Duodenal mucosa (tissue), 2 donors: ENCODE data around the gene TENT5A.
"Not testable (repeated sequence)": the region's sequence is repeated elsewhere in the genome, so short reads cannot be mapped to it uniquely, and the experiment has no call there.

ENCODE experiments used
- H3K27ac ChIP-seq: one replicate; pipeline ENCODE4 v1.7.0; 2013; ENCODE audit warnings: low read depth, low read length
- H3K27me3 ChIP-seq, 2 donors: one replicate each; pipeline ENCODE4 v1.7.0; 2013; ENCODE audit warnings: low read length in 2 of 2, control low read depth in 1 of 2; ENCODE audit not compliant: insufficient read depth in 2 of 2, control insufficient read depth in 1 of 2
- H3K36me3 ChIP-seq, 2 donors: one replicate each; pipeline ENCODE4 v1.7.0; 2013; ENCODE audit warnings: low read length in 2 of 2, control low read depth in 1 of 2; ENCODE audit not compliant: insufficient read depth in 2 of 2, control insufficient read depth in 1 of 2
- H3K4me1 ChIP-seq, 2 donors: one replicate each; pipeline ENCODE4 v1.7.0; 2013; ENCODE audit warnings: low read length in 2 of 2, control low read depth in 1 of 2; ENCODE audit not compliant: insufficient read depth in 2 of 2, control insufficient read depth in 1 of 2
- H3K4me3 ChIP-seq, 2 donors: one replicate each; pipeline ENCODE4 v1.7.0; 2013; ENCODE audit warnings: low read length in 2 of 2, low read depth in 1 of 2
- H3K9ac ChIP-seq, 2 donors: one replicate each; pipeline ENCODE4 v1.7.0; 2013; ENCODE audit warnings: low read length in 2 of 2, low read depth in 1 of 2
- H3K9me3 ChIP-seq, 2 donors: one replicate each; pipeline ENCODE4 v1.7.0; 2013; ENCODE audit warnings: low read length in 2 of 2, control low read depth in 1 of 2; ENCODE audit not compliant: control insufficient read depth in 1 of 2

TENT5A gene

DNA sequence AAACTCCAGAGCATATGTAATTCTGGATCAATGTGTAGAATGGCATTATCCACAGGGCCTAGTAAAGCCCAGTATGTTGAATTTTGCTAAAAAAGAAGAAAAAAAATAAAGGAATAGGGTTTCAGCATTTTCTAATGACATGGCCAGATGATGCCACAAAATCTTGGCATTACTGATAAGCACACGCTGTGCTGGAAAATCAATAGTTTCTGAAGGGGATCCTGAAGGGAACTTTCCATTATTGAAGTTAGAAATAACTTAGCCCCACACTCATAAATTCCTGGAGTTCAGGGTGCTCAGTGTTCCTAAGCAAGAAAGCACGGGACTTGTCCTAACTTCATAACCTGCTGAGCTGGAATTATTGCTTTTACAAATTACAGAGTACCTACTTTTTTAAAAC lies 10.8 kb downstream of the TENT5A start:
- Histone ChIP-seq H3K27me3 (no peaks in the 10 kb centered on the region), H3K9me3 (no peaks in the 10 kb centered on the region), H3K4me3 (no peak overlapping the region), H3K4me1 (no peaks in the 10 kb centered on the region), H3K36me3 (peaks cover 3 to 6% of the 10 kb centered on the region in 2 donors), H3K27ac (no peak overlapping the region), H3K9ac (no peak overlapping the region)

DNA sequence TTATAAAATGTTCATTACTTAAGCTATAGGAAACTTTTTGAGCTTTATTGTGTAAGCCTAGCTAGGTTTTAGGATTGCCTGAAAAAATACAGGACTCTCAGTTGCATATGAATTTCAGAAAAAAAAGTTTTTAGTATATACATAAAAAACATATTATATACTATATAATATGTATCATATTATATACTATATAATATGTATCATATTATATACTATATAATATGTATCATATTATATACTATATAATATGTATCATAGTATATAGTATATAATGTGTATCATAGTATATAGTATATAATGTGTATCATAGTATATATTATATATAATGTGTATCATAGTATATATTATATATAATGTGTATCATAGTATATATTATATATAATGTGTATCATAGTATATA lies 11.9 kb downstream of the TENT5A start:
- not testable (repeated sequence) for H3K36me3 ChIP-seq, H3K4me3 ChIP-seq, H3K9me3 ChIP-seq, H3K9ac ChIP-seq, H3K27me3 ChIP-seq, H3K27ac ChIP-seq, H3K4me1 ChIP-seq

DNA sequence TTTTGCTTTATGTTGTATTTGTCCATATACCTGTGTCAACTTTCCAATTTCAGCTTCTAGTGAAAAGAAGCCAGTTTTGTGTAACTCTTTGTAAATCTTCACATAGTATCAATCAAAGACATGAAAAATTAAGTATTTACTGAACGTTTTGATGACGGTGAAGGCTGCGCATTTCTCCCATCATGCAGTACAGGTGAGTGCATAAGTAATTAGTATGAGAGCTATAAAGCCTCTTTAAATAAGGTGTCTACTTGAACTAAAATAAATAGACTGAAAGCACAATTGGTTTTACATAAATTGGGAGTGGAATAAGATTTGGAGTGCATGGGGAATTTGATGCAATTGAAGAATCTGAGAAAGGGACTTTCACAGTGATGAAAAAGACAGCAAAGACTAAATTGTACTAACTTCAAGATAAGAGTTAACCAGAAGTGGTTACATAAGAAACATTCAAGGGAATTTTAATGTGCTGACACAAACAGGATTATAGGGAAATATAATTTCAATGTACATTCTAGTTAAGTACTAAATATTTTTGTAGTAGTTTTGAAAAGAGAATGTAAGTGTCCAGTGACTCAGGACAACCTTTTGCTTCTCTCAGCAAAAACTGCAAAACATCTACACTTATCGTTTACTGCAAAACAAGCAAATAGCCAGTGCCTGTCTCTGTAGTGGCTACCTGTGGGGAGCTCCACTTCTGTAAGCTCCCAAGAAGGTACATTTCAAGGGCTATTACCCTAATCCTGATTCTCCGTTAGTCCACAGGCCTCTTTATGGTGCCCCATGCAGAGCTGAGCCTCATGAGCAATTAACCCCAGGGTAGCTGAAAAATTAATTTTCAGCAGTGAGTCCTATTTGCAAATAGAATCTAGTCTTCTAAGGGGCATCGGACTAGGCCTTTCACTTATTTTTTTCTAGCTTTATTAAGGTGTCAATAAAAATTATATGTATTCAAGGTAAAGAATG lies 13.0 kb downstream of the TENT5A start:
- Histone ChIP-seq H3K9me3 (peaks cover 0 to 11% of the 10 kb centered on the region in 2 donors), H3K27me3 (no peaks in the 10 kb centered on the region), H3K27ac (no peak overlapping the region), H3K9ac (no peak overlapping the region), H3K4me3 (no peak overlapping the region), H3K36me3 (no peaks in the 10 kb centered on the region), H3K4me1 (no peaks in the 10 kb centered on the region)

DNA sequence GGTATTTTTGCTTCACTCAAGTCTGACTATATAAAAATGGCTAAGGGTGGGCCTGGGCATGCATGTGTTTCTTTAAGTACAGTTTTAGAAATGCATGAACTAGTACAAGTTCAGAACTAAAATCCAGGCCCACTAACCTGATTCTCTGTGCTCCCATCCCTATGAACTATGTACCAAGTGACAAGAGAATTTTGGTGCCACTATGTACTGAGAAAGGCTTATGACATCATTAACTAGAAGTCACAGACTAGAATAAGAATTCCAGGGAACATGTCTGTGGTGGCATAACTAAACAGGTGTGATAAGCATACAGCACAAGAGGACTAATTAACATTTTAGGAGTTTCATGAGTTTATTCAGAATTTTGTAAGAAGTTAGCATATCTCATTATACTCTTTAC lies 16.1 kb downstream of the TENT5A start:
- no peaks in the 10 kb centered on the region for H3K36me3 ChIP-seq
- no peak overlapping the region for H3K9ac ChIP-seq
- H3K27ac ChIP-seq = no peak overlapping the region
- H3K9me3 ChIP-seq = peaks cover 0 to 11% of the 10 kb centered on the region in 2 donors
- H3K4me3 ChIP-seq = no peak overlapping the region
- no peaks in the 10 kb centered on the region for H3K27me3 ChIP-seq
- no peaks in the 10 kb centered on the region for H3K4me1 ChIP-seq

DNA sequence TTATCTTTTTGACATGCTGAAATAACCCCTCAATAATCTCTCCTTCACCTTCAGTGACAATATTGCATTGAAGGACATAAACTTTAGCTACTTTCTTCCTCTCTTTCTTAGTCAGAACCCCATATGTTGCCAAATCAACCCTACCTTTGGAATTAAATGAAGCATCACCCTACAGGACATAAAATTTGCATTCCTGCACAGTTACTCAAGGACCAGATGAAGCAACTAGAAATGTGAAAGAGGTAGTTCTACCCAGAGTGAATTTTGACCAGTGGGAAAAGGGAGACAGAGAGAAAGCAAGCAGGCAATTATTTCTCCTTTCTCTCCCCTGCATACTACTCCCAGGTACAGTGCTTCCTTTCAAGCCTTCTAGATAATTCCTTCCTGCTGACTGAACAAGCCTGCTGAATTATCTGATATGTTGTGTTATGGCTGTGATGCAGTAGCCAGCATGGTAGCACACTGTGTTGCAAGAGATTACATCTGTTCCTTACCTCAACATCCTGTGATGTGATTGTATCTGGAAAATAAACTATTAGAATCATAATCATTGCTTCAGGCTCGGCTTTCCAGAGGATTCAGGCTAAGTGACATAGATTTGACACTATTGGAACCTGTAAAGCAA lies 16.6 kb downstream of the TENT5A start:
- Histone ChIP-seq H3K27me3 (no peaks in the 10 kb centered on the region), H3K9ac (no peak overlapping the region), H3K9me3 (peaks cover 0 to 11% of the 10 kb centered on the region in 2 donors), H3K4me3 (no peak overlapping the region), H3K36me3 (no peaks in the 10 kb centered on the region), H3K27ac (no peak overlapping the region), H3K4me1 (no peaks in the 10 kb centered on the region)

DNA sequence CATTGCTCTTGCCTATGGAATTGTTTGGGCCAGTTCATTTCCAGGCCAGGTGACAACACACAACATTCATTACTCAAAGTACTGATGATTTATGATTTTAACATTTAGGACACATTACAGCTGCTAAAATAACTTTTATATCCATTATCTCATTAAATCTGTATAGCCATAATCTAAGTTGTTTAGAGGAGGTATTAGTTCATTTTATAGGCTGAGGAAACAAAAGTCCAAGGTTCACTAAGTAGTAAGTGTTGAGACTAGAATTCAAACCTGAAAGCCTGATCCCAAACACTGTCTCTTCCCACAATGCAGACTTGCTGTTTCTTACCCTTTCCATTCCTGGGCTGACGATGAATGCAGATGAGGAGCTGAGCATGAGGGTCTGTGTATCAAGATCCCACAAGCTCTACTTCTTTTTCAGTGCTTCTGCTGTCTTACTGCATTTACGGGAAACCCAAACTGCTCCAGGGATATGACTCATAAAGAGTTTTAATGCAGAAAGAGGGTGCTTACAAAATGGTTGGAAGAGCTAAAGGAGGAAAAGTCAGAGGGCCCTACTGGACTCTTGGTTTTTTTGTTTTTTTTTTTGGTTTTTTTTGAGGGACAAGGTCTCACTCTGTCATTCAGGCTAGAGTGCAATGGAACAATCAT lies 17.9 kb downstream of the TENT5A start:
- no peaks in the 10 kb centered on the region for H3K27me3 ChIP-seq
- peaks cover 0 to 11% of the 10 kb centered on the region in 2 donors for H3K9me3 ChIP-seq
- H3K36me3 ChIP-seq = no peaks in the 10 kb centered on the region
- no peak overlapping the region for H3K27ac ChIP-seq
- no peaks in the 10 kb centered on the region for H3K4me1 ChIP-seq
- no peak overlapping the region for H3K9ac ChIP-seq
- no peak overlapping the region for H3K4me3 ChIP-seq

DNA sequence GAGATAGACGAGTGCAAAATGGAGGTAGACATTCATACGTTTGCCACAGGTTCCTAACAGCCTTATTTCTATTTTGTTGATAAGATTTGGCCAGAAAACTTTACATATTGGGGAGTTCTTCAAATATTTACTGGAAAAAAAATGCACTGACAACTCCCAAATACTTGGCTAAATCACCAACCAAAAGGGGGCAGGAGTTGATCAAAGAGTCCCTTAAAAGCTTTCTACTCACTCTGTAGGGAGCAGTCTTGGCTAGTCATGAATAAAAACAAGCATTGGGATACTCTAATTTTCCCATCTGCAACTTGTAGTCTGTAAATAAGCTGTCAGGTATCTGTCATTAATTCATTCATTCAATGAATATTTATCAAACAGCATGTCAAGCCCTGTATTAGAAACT lies 18.4 kb downstream of the TENT5A start:
- H3K36me3 ChIP-seq = no peaks in the 10 kb centered on the region
- H3K27ac ChIP-seq = no peak overlapping the region
- no peak overlapping the region for H3K4me3 ChIP-seq
- no peaks in the 10 kb centered on the region for H3K27me3 ChIP-seq
- H3K9ac ChIP-seq = no peak overlapping the region
- H3K9me3 ChIP-seq = peaks cover 0 to 11% of the 10 kb centered on the region in 2 donors
- no peaks in the 10 kb centered on the region for H3K4me1 ChIP-seq

DNA sequence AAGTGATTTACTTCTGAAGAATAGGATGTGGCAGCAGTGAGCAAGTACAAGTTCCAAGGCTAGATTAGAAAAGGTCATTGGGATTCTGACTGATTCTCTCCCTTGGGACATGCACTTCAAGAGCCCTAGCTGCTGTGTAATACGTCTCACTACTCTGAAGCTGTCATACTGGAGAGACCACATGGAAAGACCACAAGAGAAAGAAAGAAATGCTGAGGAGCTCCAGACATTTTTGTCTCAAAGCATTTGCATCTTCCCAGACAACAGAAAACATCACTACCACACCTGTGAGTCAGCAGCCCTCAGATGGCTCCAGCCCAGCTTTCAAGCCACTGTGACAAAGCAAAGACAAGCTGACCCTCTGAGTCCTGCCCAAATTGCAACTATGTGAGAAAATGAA lies 20.7 kb downstream of the TENT5A start:
- Histone ChIP-seq H3K4me1 (no peaks in the 10 kb centered on the region), H3K27ac (no peak overlapping the region), H3K4me3 (no peak overlapping the region), H3K36me3 (no peaks in the 10 kb centered on the region), H3K9ac (no peak overlapping the region), H3K9me3 (peaks cover 0 to 11% of the 10 kb centered on the region in 2 donors), H3K27me3 (no peaks in the 10 kb centered on the region)

DNA sequence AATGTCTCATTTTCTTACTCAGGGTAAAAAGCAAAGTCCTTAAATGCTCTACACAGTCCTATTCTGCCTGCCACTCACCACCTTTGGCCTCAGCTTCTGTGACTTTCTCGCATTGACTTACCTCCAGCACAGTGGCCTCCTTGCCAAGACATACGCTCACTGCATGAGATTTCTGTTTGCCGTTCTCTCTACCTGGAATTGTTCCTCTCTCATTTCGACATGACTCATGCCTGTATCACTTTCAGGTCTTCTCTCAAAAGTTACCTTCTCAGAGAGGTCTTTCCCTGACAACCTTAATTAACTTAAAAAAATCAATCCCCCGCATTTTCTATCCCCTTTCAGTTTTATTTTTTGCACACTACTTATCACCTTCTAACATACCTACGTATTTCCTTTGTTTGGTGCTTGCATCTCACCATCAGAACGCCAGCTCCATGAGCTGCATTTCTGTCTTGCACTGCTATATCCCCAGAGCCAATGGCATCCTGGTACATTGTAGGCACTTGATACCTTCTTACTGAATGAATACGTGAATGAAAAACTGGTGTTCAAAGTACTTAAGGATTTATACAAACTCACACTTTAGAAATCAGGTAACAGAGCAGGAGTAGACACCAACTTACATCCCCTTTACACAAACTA lies 24.5 kb downstream of the TENT5A start:
- no peaks in the 10 kb centered on the region for H3K4me1 ChIP-seq
- H3K9me3 ChIP-seq = no peaks in the 10 kb centered on the region
- no peak overlapping the region for H3K4me3 ChIP-seq
- no peaks in the 10 kb centered on the region for H3K27me3 ChIP-seq
- no peak overlapping the region for H3K9ac ChIP-seq
- H3K27ac ChIP-seq = no peak overlapping the region
- H3K36me3 ChIP-seq = no peaks in the 10 kb centered on the region

DNA sequence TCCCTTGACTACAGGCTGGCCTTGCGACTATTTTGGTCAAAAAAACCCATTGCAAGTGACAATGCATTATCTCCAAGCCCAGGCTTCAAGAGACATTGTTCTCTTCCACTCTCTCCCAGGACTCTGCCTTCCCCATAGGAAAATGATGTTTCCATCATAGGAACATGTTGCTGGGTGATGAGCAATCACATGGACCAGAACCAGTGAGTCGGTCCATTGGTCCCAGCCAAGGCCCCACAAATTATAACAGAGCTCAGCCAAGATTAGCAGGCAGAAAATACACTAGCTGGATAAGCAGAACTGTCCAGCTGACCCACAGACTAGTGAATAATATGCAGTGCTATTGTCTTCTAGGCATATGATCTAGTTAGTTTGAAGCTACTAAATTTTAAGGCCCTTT lies 27.4 kb downstream of the TENT5A start:
- no peaks in the 10 kb centered on the region for H3K27me3 ChIP-seq
- no peak overlapping the region for H3K27ac ChIP-seq
- H3K4me1 ChIP-seq = no peaks in the 10 kb centered on the region
- no peak overlapping the region for H3K4me3 ChIP-seq
- no peaks in the 10 kb centered on the region for H3K36me3 ChIP-seq
- H3K9ac ChIP-seq = no peak overlapping the region
- H3K9me3 ChIP-seq = no peaks in the 10 kb centered on the region
